Dendritic cell treated with granulocyte-macrophage colony-stimulating factor and Interleukin-4, amounts not matched to agents 40 ng/mL and 50 ng/mL, for 4 days (primary cell): ENCODE data around the gene SSBP4.

Experiments used
- H3K27ac Mint-ChIP-seq: one replicate; pipeline ENCODE4 v1.8.0; 2022; ENCODE audit warnings: mild to moderate bottlenecking, mixed read lengths
- H3K27me3 Mint-ChIP-seq: one replicate; pipeline ENCODE4 v1.8.0; 2022; ENCODE audit warnings: mild to moderate bottlenecking, mixed read lengths
- H3K36me3 Mint-ChIP-seq: one replicate; pipeline ENCODE4 v1.8.0; 2022; ENCODE audit warnings: low read depth, mixed read lengths
- H3K4me1 Mint-ChIP-seq: one replicate; pipeline ENCODE4 v1.8.0; 2022; ENCODE audit warnings: low read depth, mixed read lengths
- H3K4me3 Mint-ChIP-seq: one replicate; pipeline ENCODE4 v1.8.0; 2022; ENCODE audit warnings: mild to moderate bottlenecking, moderate library complexity, mixed read lengths
- H3K9me3 Mint-ChIP-seq: one replicate; pipeline ENCODE4 v1.8.0; 2022; ENCODE audit warnings: mixed read lengths
- intact Hi-C: fragments of 100-400 bp; cut with micrococcal nuclease; formaldehyde crosslinking; loops from one replicate; pipeline ENCODE4 v1.15.0; 2022

The SSBP4 gene

DNA sequence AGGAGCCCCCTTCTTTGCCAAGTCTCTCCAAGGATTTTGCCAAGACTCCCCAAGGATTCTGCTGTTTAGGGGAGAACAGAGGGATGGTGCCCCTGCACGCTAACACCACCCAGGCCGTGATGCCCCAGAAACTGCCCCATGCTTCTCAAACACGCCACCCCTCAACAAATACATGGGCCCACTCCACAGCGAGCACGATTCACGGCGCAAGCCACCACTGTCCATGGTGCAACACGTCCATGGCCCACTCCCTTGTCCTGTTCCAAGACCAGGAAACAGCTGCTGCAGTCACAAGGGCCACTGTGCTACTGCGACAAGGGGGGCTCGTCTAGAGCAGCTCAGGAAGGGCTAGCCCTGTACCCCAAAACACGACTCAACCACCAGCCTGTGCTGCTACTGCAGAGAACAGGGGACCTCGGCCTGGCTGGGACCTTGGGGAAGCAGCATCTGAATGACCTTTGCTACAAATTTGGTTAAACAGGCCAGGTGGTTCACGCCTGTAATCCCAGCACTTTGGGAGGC, 55.2 kb downstream of the SSBP4 start:
- H3K27ac Mint-ChIP-seq: no peak overlapping the region
- intact Hi-C loops: no loop called here
- H3K4me3 Mint-ChIP-seq: no peak overlapping the region
- H3K36me3 Mint-ChIP-seq: peaks cover 84% of the 10 kb centered on the region
- no peaks in the 10 kb centered on the region for H3K27me3 Mint-ChIP-seq
- H3K9me3 Mint-ChIP-seq: no peaks in the 10 kb centered on the region
- H3K4me1 Mint-ChIP-seq: peaks cover 80% of the 10 kb centered on the region

DNA sequence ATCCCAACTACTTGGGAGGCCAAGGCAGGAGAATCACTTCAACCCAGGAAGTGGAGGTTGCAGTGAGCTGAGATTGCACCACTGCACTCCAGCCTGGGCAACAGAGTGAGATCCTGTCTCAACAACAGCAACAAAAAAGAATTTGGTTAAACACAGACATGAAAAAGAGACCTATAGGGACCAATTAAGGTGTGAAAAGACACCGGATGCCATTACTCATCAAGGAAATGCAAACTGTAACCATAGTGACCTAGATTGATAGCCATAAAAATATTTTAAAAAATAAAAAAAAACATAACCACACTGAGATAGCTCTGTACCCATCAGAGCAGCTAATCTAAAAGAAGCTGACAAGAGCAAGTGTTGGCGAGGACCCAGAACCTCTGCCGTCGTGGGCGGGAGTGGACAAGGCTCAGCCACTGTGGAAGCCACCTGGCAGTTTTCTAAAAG, 55.8 kb downstream of the SSBP4 start:
- Mint-ChIP-seq H3K4me1 (peaks cover 80% of the 10 kb centered on the region), H3K9me3 (no peaks in the 10 kb centered on the region), H3K27ac (no peak overlapping the region), H3K4me3 (no peak overlapping the region), H3K27me3 (no peaks in the 10 kb centered on the region), H3K36me3 (peaks cover 80% of the 10 kb centered on the region)
- intact Hi-C loops: loop anchor here (5.0 kb wide), 1 partner anchor 97 kb away; the partner anchor contains the start of gene UBA52

DNA sequence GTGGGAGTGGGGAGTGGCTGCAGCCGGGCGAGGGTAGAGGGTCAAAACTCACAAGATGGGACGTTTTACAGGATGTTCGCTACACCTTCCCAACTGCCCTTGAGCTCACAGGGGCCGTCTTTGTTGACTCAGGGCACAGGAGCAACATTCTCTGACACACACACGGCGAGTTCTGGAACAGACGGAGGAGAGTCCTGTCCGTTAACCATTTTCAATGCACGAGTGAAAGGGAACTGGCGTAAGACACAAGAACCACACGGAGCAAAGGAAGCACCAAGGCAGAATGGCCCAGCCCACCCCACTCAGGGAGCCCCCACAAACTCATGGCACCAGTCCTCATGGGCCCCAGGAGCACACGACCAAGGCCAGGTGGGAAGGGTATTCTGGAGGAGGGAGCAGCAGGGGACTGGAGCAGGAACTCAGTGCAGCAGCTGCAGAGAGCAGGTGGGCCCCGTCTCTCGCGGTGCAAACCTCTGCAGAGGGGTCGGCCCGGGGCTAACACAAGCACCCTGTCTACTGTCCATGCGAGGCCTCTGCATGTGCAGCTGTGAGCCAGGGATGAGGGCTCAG, 56.6 kb downstream of the SSBP4 start:
- peak overlapping the region; percentile 61 for H3K27ac Mint-ChIP-seq
- intact Hi-C loops: loop anchor here (5.0 kb wide), 1 partner anchor 96 kb away; the partner anchor contains the start of gene UBA52
- H3K36me3 Mint-ChIP-seq: peaks cover 77% of the 10 kb centered on the region
- peak overlapping the region; percentile 49 for H3K4me3 Mint-ChIP-seq
- peaks cover 80% of the 10 kb centered on the region for H3K4me1 Mint-ChIP-seq
- no peaks in the 10 kb centered on the region for H3K27me3 Mint-ChIP-seq
- H3K9me3 Mint-ChIP-seq: no peaks in the 10 kb centered on the region

GRCh38 chr19:18476507-18477041, 57.4 kb downstream of the SSBP4 start:
- intact Hi-C loops: loop anchor here (5.0 kb wide), 1 partner anchor 96 kb away; the partner anchor contains the start of gene UBA52
- Mint-ChIP-seq H3K36me3 (peaks cover 76% of the 10 kb centered on the region), H3K27me3 (no peaks in the 10 kb centered on the region), H3K4me1 (peaks cover 86% of the 10 kb centered on the region), H3K4me3 (peak overlapping the region; percentile 53), H3K27ac (peak overlapping the region; percentile 98), H3K9me3 (no peaks in the 10 kb centered on the region)

GRCh38 chr19:18477042-18477779, 58.0 kb downstream of the SSBP4 start:
- peaks cover 92% of the 10 kb centered on the region for H3K4me1 Mint-ChIP-seq
- intact Hi-C loops: loop anchor here (5.0 kb wide), 1 partner anchor 95 kb away; the partner anchor contains the start of gene UBA52
- peak overlapping the region; percentile 53 for H3K4me3 Mint-ChIP-seq
- H3K27ac Mint-ChIP-seq: peak overlapping the region; percentile 98
- H3K27me3 Mint-ChIP-seq: no peaks in the 10 kb centered on the region
- peaks cover 72% of the 10 kb centered on the region for H3K36me3 Mint-ChIP-seq
- H3K9me3 Mint-ChIP-seq: no peaks in the 10 kb centered on the region

DNA sequence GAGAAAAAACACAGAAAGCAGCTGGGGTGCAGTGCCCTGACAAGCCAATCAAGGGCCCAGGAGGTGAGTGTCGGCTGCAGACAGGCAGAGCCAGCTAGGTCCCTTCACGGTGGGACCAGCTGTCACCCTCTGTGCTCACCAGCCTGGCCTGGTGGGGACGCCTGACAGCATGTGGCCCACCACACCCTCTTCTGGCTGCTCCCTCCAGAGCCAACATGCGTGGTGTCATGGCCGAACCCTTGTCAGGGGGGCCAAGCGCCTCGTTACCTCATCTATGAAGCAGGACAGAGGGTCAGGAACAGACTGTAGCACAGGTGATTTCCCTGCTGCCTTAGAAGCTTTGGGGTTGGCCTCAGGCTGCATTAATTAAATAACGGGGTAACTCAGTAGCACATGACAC, 58.8 kb downstream of the SSBP4 start:
- H3K4me1 Mint-ChIP-seq: peaks cover 97% of the 10 kb centered on the region

DNA sequence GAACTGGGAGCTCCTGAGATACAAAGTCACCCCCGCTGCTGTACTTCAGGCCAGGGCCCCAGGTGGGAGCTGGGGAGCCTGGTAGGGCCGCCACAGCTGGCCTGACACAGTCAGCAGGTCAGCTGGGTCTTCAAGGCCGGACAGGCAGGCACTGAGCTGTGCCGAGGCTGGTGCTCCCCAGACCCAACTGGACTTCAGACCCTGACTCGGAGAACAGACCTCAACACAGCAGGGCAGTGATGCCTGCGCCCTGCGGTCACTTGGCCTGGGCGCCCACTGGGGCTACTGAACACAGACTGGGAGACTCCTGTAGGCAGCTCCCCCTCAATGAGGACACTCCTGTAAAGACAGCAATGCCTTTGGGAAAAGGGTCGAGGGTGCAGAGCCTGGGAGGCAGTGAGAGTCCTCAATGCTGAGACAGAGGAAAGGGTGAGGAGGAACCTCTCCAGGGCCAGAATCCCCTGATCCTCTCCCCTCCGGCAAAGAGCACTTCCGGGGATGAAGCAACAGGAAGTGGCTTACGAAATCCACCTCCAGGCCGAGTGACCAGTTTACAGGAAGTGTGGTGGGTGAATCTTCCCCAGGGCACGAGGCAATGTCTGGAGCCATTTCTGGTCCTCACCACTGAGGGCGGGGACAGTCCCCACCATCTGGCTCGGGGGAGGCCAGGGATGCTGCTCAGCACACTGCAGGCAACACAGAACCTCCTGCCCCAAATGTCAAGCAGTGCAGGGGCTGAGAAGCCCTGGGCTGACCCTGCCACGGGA, 59.5 kb downstream of the SSBP4 start:
- peak overlapping the region; percentile 98 for H3K27ac Mint-ChIP-seq

More for the DNA sequence above, 58.8 kb downstream of the SSBP4 start:
- Mint-ChIP-seq H3K4me3 (peak overlapping the region; percentile 53), H3K27me3 (no peaks in the 10 kb centered on the region), H3K27ac (peak overlapping the region; percentile 98), H3K9me3 (no peaks in the 10 kb centered on the region), H3K36me3 (peaks cover 72% of the 10 kb centered on the region)
- intact Hi-C loops: loop anchor here (5.0 kb wide), 1 partner anchor 94 kb away; the partner anchor contains the start of gene UBA52

GRCh38 chr19:18480006-18480691, 61.0 kb downstream of the SSBP4 start:
- Mint-ChIP-seq H3K27ac (peak overlapping the region; percentile 98), H3K27me3 (no peaks in the 10 kb centered on the region), H3K4me3 (peak overlapping the region; percentile 65), H3K36me3 (peaks cover 61% of the 10 kb centered on the region), H3K4me1 (peaks cover 97% of the 10 kb centered on the region), H3K9me3 (no peaks in the 10 kb centered on the region)
- intact Hi-C loops: no loop called here

More for the DNA sequence above, 59.5 kb downstream of the SSBP4 start:
- H3K27me3 Mint-ChIP-seq: no peaks in the 10 kb centered on the region
- peaks cover 97% of the 10 kb centered on the region for H3K4me1 Mint-ChIP-seq
- H3K9me3 Mint-ChIP-seq: no peaks in the 10 kb centered on the region
- H3K4me3 Mint-ChIP-seq: peak overlapping the region; percentile 69
- intact Hi-C loops: loop anchor here (5.0 kb wide), 1 partner anchor 94 kb away; the partner anchor contains the start of gene UBA52
- H3K36me3 Mint-ChIP-seq: peaks cover 71% of the 10 kb centered on the region

DNA sequence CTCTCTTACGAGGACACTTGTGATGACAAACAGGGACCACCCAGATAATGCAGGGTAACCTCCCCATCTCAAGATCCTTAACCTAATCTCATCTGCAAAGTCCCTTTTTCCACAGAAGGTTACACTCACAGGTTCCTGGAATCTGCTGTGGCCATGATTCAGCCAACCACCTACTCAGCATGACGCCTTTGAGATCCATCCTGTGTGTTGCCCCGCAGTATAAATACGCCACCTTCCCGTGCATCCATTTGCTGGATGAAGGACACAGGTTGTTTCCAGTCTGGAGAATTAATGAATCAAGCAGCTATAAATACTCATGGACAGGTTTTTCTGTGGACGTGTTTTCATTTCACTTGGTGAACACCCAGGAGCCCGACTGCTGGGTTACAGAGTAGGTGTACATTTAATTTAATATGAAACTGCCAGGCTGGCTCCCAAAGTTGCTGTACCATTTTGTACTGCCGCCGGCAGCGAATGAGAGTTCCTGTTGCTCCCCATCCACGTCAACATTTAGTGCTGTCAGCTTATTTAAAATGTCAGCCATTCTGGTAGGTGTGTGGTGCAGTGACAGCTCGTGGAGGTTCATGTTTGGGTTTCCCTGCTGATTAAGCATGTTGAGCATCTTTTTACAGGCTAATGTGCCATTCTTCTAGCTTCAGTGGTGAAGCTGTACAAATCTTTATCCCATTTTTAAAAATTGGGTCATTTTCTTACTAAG, 62.5 kb downstream of the SSBP4 start:
- peak overlapping the region; percentile 98 for H3K27ac Mint-ChIP-seq
- no peaks in the 10 kb centered on the region for H3K27me3 Mint-ChIP-seq
- intact Hi-C loops: no loop called here
- no peaks in the 10 kb centered on the region for H3K9me3 Mint-ChIP-seq
- peaks cover 48% of the 10 kb centered on the region for H3K36me3 Mint-ChIP-seq
- peaks cover 99% of the 10 kb centered on the region for H3K4me1 Mint-ChIP-seq
- H3K4me3 Mint-ChIP-seq: no peak overlapping the region

- H3K9me3 Mint-ChIP-seq: no peaks in the 10 kb centered on the region
- intact Hi-C loops: no loop called here
- H3K27me3 Mint-ChIP-seq: no peaks in the 10 kb centered on the region
- peaks cover 50% of the 10 kb centered on the region for H3K36me3 Mint-ChIP-seq
- peaks cover 99% of the 10 kb centered on the region for H3K4me1 Mint-ChIP-seq
- H3K27ac Mint-ChIP-seq: peak overlapping the region; percentile 98
- H3K4me3 Mint-ChIP-seq: no peak overlapping the region
These were observed 64.1 kb downstream of the SSBP4 start for GRCh38 chr19:18483119-18483890.
